Astrocyte of the cerebellum (primary cell): ENCODE data around the gene MSI2.
"Not testable (repeated sequence)": the region's sequence is repeated elsewhere in the genome, so short reads cannot be mapped to it uniquely, and the experiment has no call there.

Experiments used
- DNase-seq: peaks from one replicate; pipeline ENCODE4 v3.0.0-alpha.2; 2011; ENCODE audit warnings: low read depth
- H3K4me3 ChIP-seq: 2 replicates; pipeline ENCODE4 v1.5.1; 2011; ENCODE audit warnings: mild to moderate bottlenecking, low read depth, low read length, moderate library complexity
- CTCF ChIP-seq: IDR thresholded peaks from 2 replicates; pipeline ENCODE4 v1.5.1; 2012; ENCODE audit warnings: low read length, low read depth, moderate library complexity, mild to moderate bottlenecking; ENCODE audit errors: missing control alignments
- in situ Hi-C: cut with HindIII; loops from 2 replicates; pipeline ENCODE4 v1.10.0; 2017; ENCODE audit warnings: low sequenced_read_pairs

MSI2 gene

GRCh38 chr17:57294629-57295501 is 38.5 kb downstream of the MSI2 start:
- no peak for DNase-seq
- H3K4me3 ChIP-seq: no peak overlapping the region
- TF ChIP-seq CTCF: no peak
- in situ Hi-C loops: no loop called here

GRCh38 chr17:57295526-57296023 is 39.3 kb downstream of the MSI2 start:
- in situ Hi-C loops: no loop called here
- TF ChIP-seq CTCF: no peak
- DNase-seq: no peak
- H3K4me3 ChIP-seq: no peak overlapping the region

GRCh38 chr17:57296231-57296630 is 39.9 kb downstream of the MSI2 start:
- no peak for DNase-seq
- no peak overlapping the region for H3K4me3 ChIP-seq
- in situ Hi-C loops: no loop called here
- no peak for TF ChIP-seq CTCF

DNA sequence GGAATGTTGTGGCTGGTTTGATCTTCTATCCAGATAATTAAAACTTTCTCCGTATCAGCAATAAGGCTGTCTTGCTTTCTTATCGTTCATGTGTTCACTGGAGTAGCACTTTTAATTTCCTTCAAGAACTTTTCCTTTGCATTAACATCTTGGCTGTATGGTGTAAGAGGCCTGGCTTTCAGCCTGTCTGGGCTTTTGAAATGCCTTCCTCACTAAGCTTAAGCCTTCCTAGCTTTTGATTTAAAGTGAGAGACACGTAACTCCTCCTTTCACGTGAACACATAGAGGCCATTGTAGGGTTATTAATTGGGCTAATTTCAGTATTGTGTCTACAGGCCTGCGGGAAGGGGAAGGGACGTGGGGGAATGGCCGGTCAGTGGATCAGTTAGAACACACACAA is 42.9 kb downstream of the MSI2 start:
- TF ChIP-seq CTCF: no peak
- in situ Hi-C loops: no loop called here

GRCh38 chr17:57300592-57300991 is 44.3 kb downstream of the MSI2 start:
- H3K4me3 ChIP-seq, in situ Hi-C loops, DNase-seq: not testable (repeated sequence)

More for the DNA sequence above, 42.9 kb downstream of the MSI2 start:
- no peak overlapping the region for H3K4me3 ChIP-seq
- DNase-seq: no peak

- no peak for DNase-seq
- TF ChIP-seq CTCF: no peak
- in situ Hi-C loops: no loop called here
- H3K4me3 ChIP-seq: no peak overlapping the region
These were observed 46.6 kb downstream of the MSI2 start for GRCh38 chr17:57302690-57303465.

- in situ Hi-C loops: no loop called here
- TF ChIP-seq CTCF: no peak
- H3K4me3 ChIP-seq: no peak overlapping the region
- DNase-seq: no peak
These were observed 48.9 kb downstream of the MSI2 start for GRCh38 chr17:57305144-57305728.
